Spleen (tissue), 7 donors: ENCODE data around the gene ABLIM2.

Experiments
- POLR2A ChIP-seq, 3 donors: fragments of 450-650 bp; IDR thresholded peaks; one replicate each; pipeline ENCODE4 v1.5.1; 2017; ENCODE audit warnings: antibody characterized with exemption in 3 of 3, mild to moderate bottlenecking in 1 of 3
- TF ChIP-seq, protein P1 (sequence below), 11 experiments: fragments of 200-600 bp in 7 of 11; fragments of 450-650 bp in 4 of 11; sonication (generic) in 4 of 11; IDR thresholded peaks in 8 of 11; conservative IDR thresholded peaks in 3 of 11; 1 replicate in 7 of 11; 2 replicates in 4 of 11; pipeline versions ENCODE4 v1.4.0 to v1.8.0; 2016 to 2021; ENCODE audit warnings: antibody characterized with exemption in 11 of 11, inconsistent platforms in 4 of 11, mild to moderate bottlenecking in 1 of 11
- donor health status: DM: no; HTN: no; CAD: no; lungs with moderate emphysema.
- donor health status: DM: no; HTN: no; CAD: no.
- donor health status: DM: no; HTN: no; CAD: no.

DNA sequence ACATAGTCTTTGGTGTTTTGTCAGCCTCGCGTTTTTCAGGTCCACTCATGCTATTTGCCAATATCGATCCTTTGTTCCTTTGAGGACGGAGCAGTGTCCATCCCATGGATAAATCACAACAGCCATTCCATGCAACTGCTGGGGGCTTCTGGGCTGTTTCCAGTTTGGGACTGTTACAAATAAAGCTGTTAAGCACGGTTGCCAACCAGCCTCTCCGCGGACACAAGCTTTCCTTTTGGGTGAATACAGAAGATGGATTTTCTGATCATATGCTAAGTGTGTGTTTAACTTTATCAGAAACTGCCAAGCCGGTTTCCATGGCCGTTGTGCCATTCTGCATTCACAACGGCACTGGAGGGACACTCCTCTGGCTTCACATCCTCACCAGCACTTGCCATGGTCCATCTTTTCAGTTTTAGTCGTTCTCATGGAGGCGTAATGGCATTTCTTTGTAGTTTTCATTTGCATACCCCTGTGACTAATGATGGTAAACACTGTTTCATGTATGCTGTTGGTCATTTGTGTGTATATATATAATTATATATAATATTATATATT lies 67.8 kb downstream of the ABLIM2 start:
- TF ChIP-seq, protein P1, sequence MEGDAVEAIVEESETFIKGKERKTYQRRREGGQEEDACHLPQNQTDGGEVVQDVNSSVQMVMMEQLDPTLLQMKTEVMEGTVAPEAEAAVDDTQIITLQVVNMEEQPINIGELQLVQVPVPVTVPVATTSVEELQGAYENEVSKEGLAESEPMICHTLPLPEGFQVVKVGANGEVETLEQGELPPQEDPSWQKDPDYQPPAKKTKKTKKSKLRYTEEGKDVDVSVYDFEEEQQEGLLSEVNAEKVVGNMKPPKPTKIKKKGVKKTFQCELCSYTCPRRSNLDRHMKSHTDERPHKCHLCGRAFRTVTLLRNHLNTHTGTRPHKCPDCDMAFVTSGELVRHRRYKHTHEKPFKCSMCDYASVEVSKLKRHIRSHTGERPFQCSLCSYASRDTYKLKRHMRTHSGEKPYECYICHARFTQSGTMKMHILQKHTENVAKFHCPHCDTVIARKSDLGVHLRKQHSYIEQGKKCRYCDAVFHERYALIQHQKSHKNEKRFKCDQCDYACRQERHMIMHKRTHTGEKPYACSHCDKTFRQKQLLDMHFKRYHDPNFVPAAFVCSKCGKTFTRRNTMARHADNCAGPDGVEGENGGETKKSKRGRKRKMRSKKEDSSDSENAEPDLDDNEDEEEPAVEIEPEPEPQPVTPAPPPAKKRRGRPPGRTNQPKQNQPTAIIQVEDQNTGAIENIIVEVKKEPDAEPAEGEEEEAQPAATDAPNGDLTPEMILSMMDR (IDR thresholded peaks at IDR 0.05 in 8 of 11, conservative IDR thresholded peaks at IDR 0.05 in 3 of 11) = no peak
- TF ChIP-seq POLR2A (IDR thresholded peaks at IDR 0.05) = no peak
